Femur (tissue), 1 donor: ENCODE data around the gene MRTFA.
"Not testable (repeated sequence)": the region's sequence is repeated elsewhere in the genome, so short reads cannot be mapped to it uniquely, and the experiment has no call there.

Experiments used
- DNase-seq: peaks from one replicate; pipeline ENCODE4 v3.0.0-alpha.2; 2017

Gene MRTFA

GRCh38 chr22:40636380-40637182, at the start of gene MRTFA:
Gene MRTFA (minus strand): TSS chr22:40636719.
- peak; percentile 100 for DNase-seq

- no peak for DNase-seq
Measured at GRCh38 chr22:40685406-40685805, 48.9 kb upstream of the MRTFA start.

- DNase-seq = no peak
Measured at GRCh38 chr22:40684728-40685127, 48.2 kb upstream of the MRTFA start.

- no peak for DNase-seq
Measured at GRCh38 chr22:40681451-40681850, 44.9 kb upstream of the MRTFA start.

GRCh38 chr22:40680819-40681183, 44.3 kb upstream of the MRTFA start:
- DNase-seq = no peak

GRCh38 chr22:40679964-40680818, 43.7 kb upstream of the MRTFA start:
- DNase-seq = no peak

GRCh38 chr22:40679249-40679963, 42.9 kb upstream of the MRTFA start, which contains the start of gene MCHR1:
Gene MCHR1 (plus strand): TSS chr22:40679484. CDS start chr22:40679653, 169 bp downstream.
- no peak for DNase-seq

- DNase-seq = no peak
Measured at GRCh38 chr22:40678493-40679248, 42.2 kb upstream of the MRTFA start.

GRCh38 chr22:40676644-40677043, 40.1 kb upstream of the MRTFA start:
- DNase-seq = no peak

- DNase-seq = not testable (repeated sequence)
Measured at GRCh38 chr22:40676166-40676565, 39.6 kb upstream of the MRTFA start.

GRCh38 chr22:40674274-40674673, 37.8 kb upstream of the MRTFA start:
- DNase-seq = no peak

GRCh38 chr22:40673017-40673416, 36.5 kb upstream of the MRTFA start:
- DNase-seq = peak; percentile 9

- no peak for DNase-seq
Measured at GRCh38 chr22:40671796-40672360, 35.4 kb upstream of the MRTFA start.

- no peak for DNase-seq
Measured at GRCh38 chr22:40671369-40671768, 34.9 kb upstream of the MRTFA start.

- DNase-seq = no peak
Measured at GRCh38 chr22:40670058-40670457, 33.5 kb upstream of the MRTFA start.

- no peak for DNase-seq
Measured at GRCh38 chr22:40668611-40669411, 32.3 kb upstream of the MRTFA start.

GRCh38 chr22:40666151-40666848, 29.8 kb upstream of the MRTFA start:
- DNase-seq = peak; percentile 81

- DNase-seq = peak; percentile 85
Measured at GRCh38 chr22:40665312-40665711, 28.8 kb upstream of the MRTFA start.

- DNase-seq = no peak
Measured at GRCh38 chr22:40661671-40662070, 25.2 kb upstream of the MRTFA start.

- DNase-seq = no peak
Measured at GRCh38 chr22:40660730-40661129, 24.2 kb upstream of the MRTFA start.

GRCh38 chr22:40659166-40659565, 22.6 kb upstream of the MRTFA start:
- no peak for DNase-seq
